Measurements from ENCODE around the gene RAPGEF3. TPM values are rescaled to one million over a fixed set of nuclear protein-coding genes. Genes with fewer than 3 reads are reported as not detected.

Gene RAPGEF3
- total RNA-seq = 17.5 TPM

GRCh38 chr12:47758834-47759690 is at the start of gene RAPGEF3:
RAPGEF3 (minus strand) TSS chr12:47758880; CDS start chr12:47758556, 324 bp downstream.

DNA sequence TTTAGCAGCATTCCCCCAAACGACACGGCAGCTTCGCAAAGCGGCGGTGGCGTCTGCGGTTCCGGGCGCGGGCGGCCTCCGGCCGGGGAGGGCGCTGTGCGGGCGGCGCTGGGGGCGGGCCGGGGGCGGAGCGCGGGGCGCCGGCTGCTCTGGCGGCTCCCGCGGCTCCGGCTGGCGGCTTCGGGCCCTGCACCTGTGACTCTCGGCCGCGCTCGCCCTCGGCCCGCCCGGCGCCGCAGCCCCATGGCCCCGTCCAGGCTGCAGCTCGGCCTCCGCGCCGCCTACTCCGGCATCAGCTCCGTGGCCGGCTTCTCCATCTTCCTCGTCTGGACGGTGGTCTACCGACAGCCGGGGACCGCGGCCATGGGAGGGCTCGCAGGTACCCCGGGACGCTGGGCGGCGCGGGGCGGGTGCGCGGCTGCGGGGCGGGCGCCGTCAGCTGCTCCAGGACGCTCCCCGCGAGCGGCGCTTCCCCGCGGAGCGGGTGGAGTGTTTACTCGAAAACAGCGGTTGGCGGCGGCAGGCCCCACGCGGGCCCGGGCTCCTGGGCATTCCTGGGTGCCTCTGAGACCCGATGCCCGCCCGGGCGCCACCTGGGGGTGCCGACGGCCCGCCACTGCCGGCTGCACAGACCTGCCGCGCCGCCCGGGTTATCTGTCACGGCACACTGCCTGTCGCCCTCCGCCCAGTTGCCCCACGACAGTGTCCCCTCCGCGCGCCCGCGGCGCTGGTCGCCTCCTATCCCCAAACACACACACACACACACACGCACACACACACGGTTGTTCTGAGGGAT is 14.6 kb upstream of the RAPGEF3 start, which contains the start of gene SLC48A1:
TSS of gene SLC48A1 (plus strand) at position 177 of the 796 bp plus-strand sequence. CDS start at position 244, 67 bp downstream.

GRCh38 chr12:47725091-47725772 is 33.4 kb downstream of the RAPGEF3 start, which contains the start of gene ENDOU:
ENDOU (minus strand) TSS chr12:47725490; CDS start chr12:47725413, 77 bp downstream.

GRCh38 chr12:47705566-47706425 is 52.9 kb downstream of the RAPGEF3 start, which contains the start of gene RPAP3:
RPAP3 (minus strand) TSS chr12:47706030; CDS start chr12:47702840, 3,190 bp downstream.

Other genes with a start within 250 kb of the RAPGEF3 start
- 27.5 TPM for gene RPAP3, start 52.9 kb downstream of the RAPGEF3 start, total RNA-seq
- not detected for gene ENDOU, start 33.4 kb downstream of the RAPGEF3 start, total RNA-seq
- 8.1 TPM for gene SLC48A1, start 14.4 kb upstream of the RAPGEF3 start, total RNA-seq
- gene HDAC7, start 61.0 kb upstream of the RAPGEF3 start, total RNA-seq = 18.5 TPM
- not detected for gene VDR, start 146.1 kb upstream of the RAPGEF3 start, total RNA-seq
- gene TMEM106C, start 204.7 kb upstream of the RAPGEF3 start, total RNA-seq = 86.7 TPM
- 0.31 TPM for gene COL2A1, start 245.6 kb upstream of the RAPGEF3 start, total RNA-seq

Data from parietal lobe (tissue), 1 donor.